Activated CD4-positive, alpha-beta T cell treated with anti-CD3 and anti-CD28 coated beads, Interleukin-2, amount 10 ng/mL, durations not matched to agents 7 days and 5 days (primary cell): ENCODE data around the gene SAMHD1. TPM values are rescaled to one million over a fixed set of nuclear protein-coding genes. Genes with fewer than 3 reads are reported as not detected.

ENCODE experiments used
- CTCF ChIA-PET: fragments of 350-600 bp; sonication (Branson Sonifier 250); formaldehyde crosslinking; loops from one replicate; lab custom pipeline; 2021; ENCODE audit warnings: antibody characterized with exemption; lab: Charles Lee
- POLR2A ChIA-PET: fragments of 350-600 bp; sonication (Branson Sonifier 250); formaldehyde crosslinking; loops from one replicate; lab custom pipeline; 2021; ENCODE audit warnings: antibody characterized with exemption; lab: Charles Lee
- DNase-seq: peaks from one replicate; pipeline ENCODE4 v3.0.0-alpha.2; 2020
- H3K27ac Mint-ChIP-seq: one replicate; pipeline ENCODE4 v1.8.0; 2021; ENCODE audit warnings: mild to moderate bottlenecking, moderate library complexity, mixed read lengths
- H3K27me3 Mint-ChIP-seq: one replicate; pipeline ENCODE4 v1.8.0; 2021; ENCODE audit warnings: mixed read lengths
- H3K36me3 Mint-ChIP-seq: one replicate; pipeline ENCODE4 v1.8.0; 2021; ENCODE audit warnings: low read depth, mixed read lengths
- H3K4me1 Mint-ChIP-seq: one replicate; pipeline ENCODE4 v1.8.0; 2021; ENCODE audit warnings: mixed read lengths
- H3K4me3 Mint-ChIP-seq: one replicate; pipeline ENCODE4 v1.8.0; 2021; ENCODE audit warnings: mild to moderate bottlenecking, moderate library complexity, mixed read lengths
- H3K9me3 Mint-ChIP-seq: one replicate; pipeline ENCODE4 v1.8.0; 2021; ENCODE audit warnings: mixed read lengths
- total RNA-seq, 2 experiments: library from RNA; stranded (reverse); gene quantifications; one replicate each; pipeline ENCODE4 v1.2.3, GENCODE V29; 2021

The SAMHD1 gene
- total RNA-seq, 2 experiments from 2014 or later = 396 to 408 TPM

- Mint-ChIP-seq H3K4me1 (peaks cover 11% of the 10 kb centered on the region), H3K27me3 (no peaks in the 10 kb centered on the region), H3K9me3 (no peaks in the 10 kb centered on the region), H3K27ac (peak overlapping the region; percentile 62), H3K36me3 (peaks cover 70% of the 10 kb centered on the region), H3K4me3 (no peak overlapping the region)
- DNase-seq = no peak
- ChIA-PET CTCF (interaction anchor here (0.8 kb wide), 1 partner anchor 42 kb away, joined by 3 read pairs; no protein-coding TSS in a partner anchor), POLR2A (no interaction called here)
These were observed 56.5 kb downstream of the SAMHD1 start for GRCh38 chr20:36895036-36895435.

- no peak for DNase-seq
- ChIA-PET CTCF (interaction anchor here (0.9 to 1.2 kb wide), 2 partner anchors 41 to 57 kb away, joined by 3 to 4 read pairs; no protein-coding TSS in a partner anchor), POLR2A (interaction anchor here (0.7 kb wide), 1 partner anchor 47 kb away, joined by 3 read pairs; no protein-coding TSS in a partner anchor)
- Mint-ChIP-seq H3K4me3 (no peak overlapping the region), H3K4me1 (peaks cover 10% of the 10 kb centered on the region), H3K27me3 (no peaks in the 10 kb centered on the region), H3K27ac (no peak overlapping the region), H3K36me3 (peaks cover 67% of the 10 kb centered on the region), H3K9me3 (no peaks in the 10 kb centered on the region)
These were observed 57.7 kb downstream of the SAMHD1 start for GRCh38 chr20:36893801-36894200.

- no peaks in the 10 kb centered on the region for H3K9me3 Mint-ChIP-seq
- ChIA-PET POLR2A (no interaction called here), CTCF (no interaction called here)
- no peak overlapping the region for H3K27ac Mint-ChIP-seq
- H3K36me3 Mint-ChIP-seq = peaks cover 51% of the 10 kb centered on the region
- H3K4me3 Mint-ChIP-seq = no peak overlapping the region
- no peaks in the 10 kb centered on the region for H3K27me3 Mint-ChIP-seq
- no peak for DNase-seq
- peaks cover 17% of the 10 kb centered on the region for H3K4me1 Mint-ChIP-seq
These were observed 60.3 kb downstream of the SAMHD1 start for GRCh38 chr20:36891211-36891610.

- peaks cover 17% of the 10 kb centered on the region for H3K4me1 Mint-ChIP-seq
- DNase-seq = no peak
- H3K36me3 Mint-ChIP-seq = peaks cover 49% of the 10 kb centered on the region
- CTCF ChIA-PET = no interaction called here
- POLR2A ChIA-PET = no interaction called here
- H3K27ac Mint-ChIP-seq = no peak overlapping the region
- no peaks in the 10 kb centered on the region for H3K27me3 Mint-ChIP-seq
- no peaks in the 10 kb centered on the region for H3K9me3 Mint-ChIP-seq
- H3K4me3 Mint-ChIP-seq = no peak overlapping the region
These were observed 60.9 kb downstream of the SAMHD1 start for GRCh38 chr20:36890586-36890985.

- H3K4me3 Mint-ChIP-seq = no peak overlapping the region
- peaks cover 42% of the 10 kb centered on the region for H3K36me3 Mint-ChIP-seq
- H3K4me1 Mint-ChIP-seq = peaks cover 14% of the 10 kb centered on the region
- no peak overlapping the region for H3K27ac Mint-ChIP-seq
- no peaks in the 10 kb centered on the region for H3K9me3 Mint-ChIP-seq
- POLR2A ChIA-PET = interaction anchor here (0.6 kb wide), 1 partner anchor 66 kb away, joined by 3 read pairs; no protein-coding TSS in a partner anchor
- no peaks in the 10 kb centered on the region for H3K27me3 Mint-ChIP-seq
- CTCF ChIA-PET = interaction anchor here (0.8 to 1.6 kb wide), 2 partner anchors 80 to 115 kb away, joined by 3 to 4 read pairs; partner anchors contain the start of gene DSN1
- no peak for DNase-seq
These were observed 62.5 kb downstream of the SAMHD1 start for GRCh38 chr20:36888880-36889516.

GRCh38 chr20:36887752-36888090 is 63.8 kb downstream of the SAMHD1 start:
- Mint-ChIP-seq H3K9me3 (no peaks in the 10 kb centered on the region), H3K36me3 (peaks cover 29% of the 10 kb centered on the region), H3K4me1 (peaks cover 14% of the 10 kb centered on the region), H3K27me3 (no peaks in the 10 kb centered on the region), H3K4me3 (no peak overlapping the region), H3K27ac (peak overlapping the region; percentile 17)
- CTCF ChIA-PET = interaction anchor here (0.6 to 1.0 kb wide), 2 partner anchors 13 to 31 kb away, joined by 3 read pairs; no protein-coding TSS in a partner anchor
- no peak for DNase-seq
- POLR2A ChIA-PET = no interaction called here

GRCh38 chr20:36886859-36887751 is 64.4 kb downstream of the SAMHD1 start:
- Mint-ChIP-seq H3K4me3 (no peak overlapping the region), H3K9me3 (no peaks in the 10 kb centered on the region), H3K27ac (peak overlapping the region; percentile 17), H3K27me3 (no peaks in the 10 kb centered on the region), H3K4me1 (peaks cover 14% of the 10 kb centered on the region), H3K36me3 (peaks cover 26% of the 10 kb centered on the region)
- ChIA-PET POLR2A (no interaction called here), CTCF (interaction anchor here (0.6 to 1.6 kb wide), 5 partner anchors 12 to 36 kb away, joined by 3 to 4 read pairs (median 3); no protein-coding TSS in a partner anchor)
- DNase-seq = peak; percentile 82

- Mint-ChIP-seq H3K4me3 (no peak overlapping the region), H3K36me3 (peaks cover 16% of the 10 kb centered on the region), H3K27me3 (no peaks in the 10 kb centered on the region), H3K27ac (no peak overlapping the region), H3K9me3 (no peaks in the 10 kb centered on the region), H3K4me1 (peaks cover 14% of the 10 kb centered on the region)
- POLR2A ChIA-PET = no interaction called here
- no peak for DNase-seq
- CTCF ChIA-PET = no interaction called here
These were observed 66.2 kb downstream of the SAMHD1 start for GRCh38 chr20:36885356-36885755.

- no peaks in the 10 kb centered on the region for H3K27me3 Mint-ChIP-seq
- CTCF ChIA-PET = interaction anchor here (1.3 kb wide), 1 partner anchor 11 kb away, joined by 6 read pairs; no protein-coding TSS in a partner anchor
- H3K36me3 Mint-ChIP-seq = peaks cover 8% of the 10 kb centered on the region
- no peak for DNase-seq
- POLR2A ChIA-PET = interaction anchor here (0.6 kb wide), 1 partner anchor 42 kb away, joined by 3 read pairs; no protein-coding TSS in a partner anchor
- no peak overlapping the region for H3K4me3 Mint-ChIP-seq
- H3K27ac Mint-ChIP-seq = no peak overlapping the region
- no peaks in the 10 kb centered on the region for H3K9me3 Mint-ChIP-seq
- peaks cover 14% of the 10 kb centered on the region for H3K4me1 Mint-ChIP-seq
These were observed 67.5 kb downstream of the SAMHD1 start for GRCh38 chr20:36883977-36884535.

GRCh38 chr20:36881888-36882287 is 69.6 kb downstream of the SAMHD1 start:
- Mint-ChIP-seq H3K27me3 (no peaks in the 10 kb centered on the region), H3K4me1 (peaks cover 4% of the 10 kb centered on the region), H3K9me3 (no peaks in the 10 kb centered on the region), H3K36me3 (peaks cover 6% of the 10 kb centered on the region), H3K27ac (peak overlapping the region; percentile 55), H3K4me3 (no peak overlapping the region)
- ChIA-PET POLR2A (no interaction called here), CTCF (interaction anchor here (1.0 to 1.1 kb wide), 2 partner anchors 15 to 237 kb away, joined by 3 read pairs; no protein-coding TSS in a partner anchor)
- DNase-seq = no peak

GRCh38 chr20:36881331-36881730 is 70.2 kb downstream of the SAMHD1 start:
- H3K27me3 Mint-ChIP-seq = no peaks in the 10 kb centered on the region
- POLR2A ChIA-PET = no interaction called here
- CTCF ChIA-PET = interaction anchor here (1.1 kb wide), 1 partner anchor 15 kb away, joined by 3 read pairs; no protein-coding TSS in a partner anchor
- no peaks in the 10 kb centered on the region for H3K4me1 Mint-ChIP-seq
- DNase-seq = no peak
- H3K9me3 Mint-ChIP-seq = no peaks in the 10 kb centered on the region
- no peak overlapping the region for H3K4me3 Mint-ChIP-seq
- H3K36me3 Mint-ChIP-seq = peaks cover 2% of the 10 kb centered on the region
- no peak overlapping the region for H3K27ac Mint-ChIP-seq

GRCh38 chr20:36880741-36881250 is 70.7 kb downstream of the SAMHD1 start:
- CTCF ChIA-PET = interaction anchor here (0.5 to 1.1 kb wide), 2 partner anchors 45 to 142 kb away, joined by 3 read pairs; no protein-coding TSS in a partner anchor
- Mint-ChIP-seq H3K36me3 (peaks cover 1% of the 10 kb centered on the region), H3K27ac (no peak overlapping the region)

More at GRCh38 chr20:36880741-36881250, 70.7 kb downstream of the SAMHD1 start:
- no peak for DNase-seq
- Mint-ChIP-seq H3K4me3 (no peak overlapping the region), H3K4me1 (peaks cover under 1% of the 10 kb centered on the region), H3K27me3 (no peaks in the 10 kb centered on the region), H3K9me3 (no peaks in the 10 kb centered on the region)
- POLR2A ChIA-PET = no interaction called here
